Epithelial cell of prostate (primary cell): ENCODE measurements around the gene GBP7.

Experiments
- DNase-seq: peaks from one replicate; pipeline ENCODE4 v3.0.0-alpha.2; 2011; ENCODE audit warnings: low read depth, low spot score
- H3K27ac ChIP-seq: fragments of 450-650 bp; 2 replicates; pipeline ENCODE4 v1.5.1; 2017; ENCODE audit warnings: mild to moderate bottlenecking

GBP7 gene

GRCh38 chr1:89125913-89126580 is 49.8 kb downstream of the GBP7 start, which contains the start of gene GBP2:
GBP2 (minus strand) TSS chr1:89126114; CDS start chr1:89121966, 4,148 bp downstream.
- peak; percentile 56 for DNase-seq

GRCh38 chr1:89125240-89125912 is 50.4 kb downstream of the GBP7 start:
- DNase-seq: no peak
- no peak overlapping the region for H3K27ac ChIP-seq

More at GRCh38 chr1:89125913-89126580, 49.8 kb downstream of the GBP7 start, which contains the start of gene GBP2:
- H3K27ac ChIP-seq: no peak within 1 kb of the TSS

- no peak for DNase-seq
- no peak overlapping the region for H3K27ac ChIP-seq
Measured at GRCh38 chr1:89121641-89122040, 54.2 kb downstream of the GBP7 start.

GRCh38 chr1:89114662-89115061 is 61.1 kb downstream of the GBP7 start:
- no peak for DNase-seq
- H3K27ac ChIP-seq: no peak overlapping the region

- no peak for DNase-seq
- H3K27ac ChIP-seq: no peak overlapping the region
Measured at GRCh38 chr1:89112871-89113613, 62.8 kb downstream of the GBP7 start.

- DNase-seq: no peak
- H3K27ac ChIP-seq: no peak overlapping the region
Measured at GRCh38 chr1:89104687-89105086, 71.1 kb downstream of the GBP7 start.

- H3K27ac ChIP-seq: no peak overlapping the region
- DNase-seq: no peak
Measured at GRCh38 chr1:89104147-89104546, 71.7 kb downstream of the GBP7 start.

- H3K27ac ChIP-seq: no peak overlapping the region
- DNase-seq: no peak
Measured at GRCh38 chr1:89102021-89102420, 73.8 kb downstream of the GBP7 start.

- DNase-seq: no peak
- H3K27ac ChIP-seq: no peak overlapping the region
Measured at GRCh38 chr1:89100412-89100811, 75.4 kb downstream of the GBP7 start.

GRCh38 chr1:89098857-89099256 is 76.9 kb downstream of the GBP7 start:
- DNase-seq: no peak
- H3K27ac ChIP-seq: no peak overlapping the region

- no peak overlapping the region for H3K27ac ChIP-seq
- DNase-seq: no peak
Measured at GRCh38 chr1:89095737-89096136, 80.1 kb downstream of the GBP7 start.

- H3K27ac ChIP-seq: no peak overlapping the region
- no peak for DNase-seq
Measured at GRCh38 chr1:89089962-89090361, 85.8 kb downstream of the GBP7 start.

- H3K27ac ChIP-seq: no peak overlapping the region
- no peak for DNase-seq
Measured at GRCh38 chr1:89088572-89088971, 87.2 kb downstream of the GBP7 start.

GRCh38 chr1:89087241-89087640 is 88.6 kb downstream of the GBP7 start:
- no peak for DNase-seq
- H3K27ac ChIP-seq: no peak overlapping the region

GRCh38 chr1:89085781-89086180 is 90.0 kb downstream of the GBP7 start:
- DNase-seq: no peak
- no peak overlapping the region for H3K27ac ChIP-seq
